ENCODE measurements around the gene RTCB. TPM values are rescaled to one million over a fixed set of nuclear protein-coding genes. Genes with fewer than 3 reads are reported as not detected.

The RTCB gene
- total and polyA plus RNA-seq, 4 donors: 20.5 to 70.6 (median 63.7) TPM

DNA sequence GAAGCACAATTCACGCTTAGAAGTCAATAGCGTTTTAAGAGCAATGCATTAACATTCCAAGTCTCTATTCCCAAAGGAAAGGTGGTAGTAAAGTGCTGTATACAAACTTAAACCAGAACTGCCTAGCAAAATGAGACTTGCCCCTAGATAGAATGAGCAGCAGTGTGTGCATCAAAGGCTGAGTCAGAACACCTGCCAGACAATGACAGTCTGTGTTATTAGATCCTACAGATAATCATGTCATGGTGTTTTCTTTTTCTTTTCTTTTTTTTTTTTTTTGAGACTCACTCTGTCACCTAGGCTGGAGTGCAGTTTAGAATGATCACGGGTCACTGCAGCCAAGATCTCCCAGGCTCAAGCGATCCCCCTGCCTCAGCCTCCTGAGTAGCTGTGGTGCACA is 1.6 kb downstream of the RTCB start:
- H3K27ac ChIP-seq (ENCODE audit: low read depth in 1 of 2, low read length in 1 of 2): no peak overlapping the region
- 88 to 93% methylated on average over 4 of the region's 4 CpGs for WGBS, 2 donors
- DNase-seq (no peak), ATAC-seq (ENCODE audit: insufficient read depth, low FRiP score) (no peak)
- TF ChIP-seq CTCF (IDR thresholded peaks at IDR 0.05; ENCODE audit: control extremely low read depth, extremely low read depth): no peak
- H3K9me3 ChIP-seq (ENCODE audit: control insufficient read depth in 4 of 4, insufficient read depth in 3 of 4, low read length in 3 of 4): no peaks in the 10 kb centered on the region
- peak overlapping the region in 1 of 2 donors; percentile 82 for H3K9ac ChIP-seq (ENCODE audit: insufficient read depth in 1 of 2, low read length in 2 of 2)
- H3K27me3 ChIP-seq (ENCODE audit: control insufficient read depth in 3 of 3, insufficient read depth in 3 of 3, low read length in 2 of 3): no peaks in the 10 kb centered on the region
- no peak overlapping the region for H3K4me3 ChIP-seq
- H3K36me3 ChIP-seq (ENCODE audit: control insufficient read depth in 4 of 4, insufficient read depth in 4 of 4, low read length in 4 of 4): peaks cover 5 to 22% (median 18%) of the 10 kb centered on the region in 4 donors
- H3K4me1 ChIP-seq (ENCODE audit: control insufficient read depth in 5 of 5, insufficient read depth in 5 of 5, low read length in 5 of 5): peaks cover 3 to 17% (median 10%) of the 10 kb centered on the region in 5 donors

GRCh38 chr22:32409977-32410376 is 2.1 kb downstream of the RTCB start:
- H3K9ac ChIP-seq (ENCODE audit: insufficient read depth in 1 of 2, low read length in 2 of 2): no peak overlapping the region
- peaks cover 3 to 17% (median 10%) of the 10 kb centered on the region in 5 donors for H3K4me1 ChIP-seq (ENCODE audit: control insufficient read depth in 5 of 5, insufficient read depth in 5 of 5, low read length in 5 of 5)
- H3K27ac ChIP-seq (ENCODE audit: low read depth in 1 of 2, low read length in 1 of 2): no peak overlapping the region
- H3K36me3 ChIP-seq (ENCODE audit: control insufficient read depth in 4 of 4, insufficient read depth in 4 of 4, low read length in 4 of 4): peaks cover 7 to 26% (median 21%) of the 10 kb centered on the region in 4 donors
- no peak for ATAC-seq (ENCODE audit: insufficient read depth, low FRiP score)
- H3K4me3 ChIP-seq: no peak overlapping the region
- H3K9me3 ChIP-seq (ENCODE audit: control insufficient read depth in 4 of 4, insufficient read depth in 3 of 4, low read length in 3 of 4): no peaks in the 10 kb centered on the region
- DNase-seq: no peak
- WGBS, 2 donors: 95 to 97% methylated on average over 9 of the region's 9 CpGs
- no peaks in the 10 kb centered on the region for H3K27me3 ChIP-seq (ENCODE audit: control insufficient read depth in 3 of 3, insufficient read depth in 3 of 3, low read length in 2 of 3)
- TF ChIP-seq CTCF (IDR thresholded peaks at IDR 0.05; ENCODE audit: control extremely low read depth, extremely low read depth): no peak

DNA sequence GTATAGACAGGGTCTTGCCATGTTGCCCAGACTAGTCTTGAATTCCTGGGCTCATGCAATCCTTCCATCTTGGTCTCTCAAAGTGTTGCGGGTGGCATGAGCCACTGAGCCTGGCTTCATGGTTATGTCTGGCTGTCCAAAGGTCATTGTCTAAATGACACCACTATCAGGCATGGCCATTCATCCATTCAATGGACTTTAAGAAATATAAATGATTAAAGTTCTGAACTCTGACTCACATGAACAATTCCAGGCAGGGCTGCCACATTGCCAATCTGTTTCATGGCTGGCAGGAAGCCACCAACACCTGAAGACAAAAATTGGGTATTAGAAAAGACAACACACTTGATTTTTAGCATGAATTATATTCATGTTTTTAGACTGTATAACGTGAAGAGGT is 4.1 kb downstream of the RTCB start:
- no peaks in the 10 kb centered on the region for H3K27me3 ChIP-seq (ENCODE audit: control insufficient read depth in 3 of 3, insufficient read depth in 3 of 3, low read length in 2 of 3)
- H3K4me1 ChIP-seq (ENCODE audit: control insufficient read depth in 5 of 5, insufficient read depth in 5 of 5, low read length in 5 of 5): peaks cover 3 to 17% (median 10%) of the 10 kb centered on the region in 5 donors
- H3K36me3 ChIP-seq (ENCODE audit: control insufficient read depth in 4 of 4, insufficient read depth in 4 of 4, low read length in 4 of 4): peaks cover 12 to 34% (median 29%) of the 10 kb centered on the region in 4 donors
- 50 to 74% methylated on average over 2 of the region's 2 CpGs for WGBS, 2 donors
- no peaks in the 10 kb centered on the region for H3K9me3 ChIP-seq (ENCODE audit: control insufficient read depth in 4 of 4, insufficient read depth in 3 of 4, low read length in 3 of 4)
- no peak for TF ChIP-seq CTCF (IDR thresholded peaks at IDR 0.05; ENCODE audit: control extremely low read depth, extremely low read depth)
- H3K27ac ChIP-seq (ENCODE audit: low read depth in 1 of 2, low read length in 1 of 2): peak overlapping the region in 1 of 2 donors; percentile 1
- H3K4me3 ChIP-seq: no peak overlapping the region
- DNase-seq (no peak), ATAC-seq (ENCODE audit: insufficient read depth, low FRiP score) (no peak)
- H3K9ac ChIP-seq (ENCODE audit: insufficient read depth in 1 of 2, low read length in 2 of 2): no peak overlapping the region

GRCh38 chr22:32407312-32407711 is 4.7 kb downstream of the RTCB start:
- peaks cover 16 to 34% (median 29%) of the 10 kb centered on the region in 4 donors for H3K36me3 ChIP-seq (ENCODE audit: control insufficient read depth in 4 of 4, insufficient read depth in 4 of 4, low read length in 4 of 4)
- no peaks in the 10 kb centered on the region for H3K27me3 ChIP-seq (ENCODE audit: control insufficient read depth in 3 of 3, insufficient read depth in 3 of 3, low read length in 2 of 3)
- H3K9ac ChIP-seq (ENCODE audit: insufficient read depth in 1 of 2, low read length in 2 of 2): no peak overlapping the region
- H3K9me3 ChIP-seq (ENCODE audit: control insufficient read depth in 4 of 4, insufficient read depth in 3 of 4, low read length in 3 of 4): no peaks in the 10 kb centered on the region
- no peak for TF ChIP-seq CTCF (IDR thresholded peaks at IDR 0.05; ENCODE audit: control extremely low read depth, extremely low read depth)
- DNase-seq: no peak
- no peak for ATAC-seq (ENCODE audit: insufficient read depth, low FRiP score)
- no peak overlapping the region for H3K4me3 ChIP-seq
- H3K4me1 ChIP-seq (ENCODE audit: control insufficient read depth in 5 of 5, insufficient read depth in 5 of 5, low read length in 5 of 5): peaks cover 3 to 17% (median 10%) of the 10 kb centered on the region in 5 donors
- 82 to 85% methylated on average over 3 of the region's 3 CpGs for WGBS, 2 donors
- H3K27ac ChIP-seq (ENCODE audit: low read depth in 1 of 2, low read length in 1 of 2): no peak overlapping the region

Data from lung (tissue), 12 donors.